GM23248 (cell line): Measurements from ENCODE around the gene TRAPPC5. TPM values are rescaled to one million over a fixed set of nuclear protein-coding genes. Genes with fewer than 3 reads are reported as not detected.
A peak's percentile ranks its signal among the peaks of the same experiment; 100 is the strongest.

Experiments used
- DNase-seq: peaks from one replicate; pipeline ENCODE4 v3.0.0-alpha.2; 2015
- H2AFZ ChIP-seq: fragments of 200-600 bp; sonication (generic); 2 replicates; pipeline ENCODE4 v1.6.1; 2016; ENCODE audit warnings: antibody characterized with exemption
- H3F3A ChIP-seq: fragments of 200-600 bp; sonication (generic); 2 replicates; pipeline ENCODE4 v1.6.1; 2016; ENCODE audit warnings: mild to moderate bottlenecking, antibody characterized with exemption, mixed run types; ENCODE audit not compliant: insufficient read depth
- H3K27ac ChIP-seq: fragments of 200-600 bp; sonication (generic); 2 replicates; pipeline ENCODE4 v1.5.1; 2016; ENCODE audit warnings: mild to moderate bottlenecking
- H3K27me3 ChIP-seq: fragments of 200-600 bp; sonication (generic); replicated peaks from 2 replicates; pipeline ENCODE4 v1.6.1; 2016; ENCODE audit warnings: mild to moderate bottlenecking; ENCODE audit not compliant: insufficient read depth
- H3K36me3 ChIP-seq: fragments of 200-600 bp; sonication (generic); 2 replicates; pipeline ENCODE4 v1.6.1; 2016; ENCODE audit warnings: low read depth, mild to moderate bottlenecking
- H3K4me1 ChIP-seq: fragments of 200-600 bp; sonication (generic); 2 replicates; pipeline ENCODE4 v1.6.1; 2016; ENCODE audit warnings: mild to moderate bottlenecking; ENCODE audit not compliant: insufficient read depth
- H3K4me2 ChIP-seq: fragments of 200-600 bp; sonication (generic); one replicate; pipeline ENCODE4 v1.6.1; 2016; ENCODE audit warnings: mild to moderate bottlenecking; ENCODE audit not compliant: unreplicated experiment
- H3K4me3 ChIP-seq: fragments of 200-600 bp; sonication (generic); 2 replicates; pipeline ENCODE4 v1.5.1; 2016; ENCODE audit warnings: mild to moderate bottlenecking
- H3K79me2 ChIP-seq: fragments of 200-600 bp; sonication (generic); 2 replicates; pipeline ENCODE4 v1.6.1; 2016; ENCODE audit warnings: mild to moderate bottlenecking; ENCODE audit not compliant: insufficient read depth
- H3K9ac ChIP-seq: fragments of 200-600 bp; sonication (generic); 2 replicates; pipeline ENCODE4 v1.6.1; 2016; ENCODE audit warnings: mild to moderate bottlenecking
- H3K9me2 ChIP-seq: fragments of 200-600 bp; sonication (generic); 2 replicates; pipeline ENCODE4 v1.6.1; 2016; ENCODE audit warnings: mixed run types, mild to moderate bottlenecking, moderate library complexity; ENCODE audit not compliant: insufficient read depth
- H3K9me3 ChIP-seq: fragments of 200-600 bp; sonication (generic); one replicate; pipeline ENCODE4 v1.6.1; 2017; ENCODE audit warnings: low read depth
- H4K20me1 ChIP-seq: fragments of 200-600 bp; sonication (generic); 2 replicates; pipeline ENCODE4 v1.6.0; 2016; ENCODE audit not compliant: insufficient read depth
- EZH2 ChIP-seq: fragments of 200-600 bp; sonication (generic); IDR thresholded peaks from 2 replicates; pipeline ENCODE4 v1.6.1; 2018; ENCODE audit warnings: antibody characterized with exemption, mild to moderate bottlenecking; ENCODE audit not compliant: insufficient read depth, poor library complexity, severe bottlenecking
- EZH2phosphoT487 ChIP-seq: fragments of 200-600 bp; sonication (generic); IDR thresholded peaks from 2 replicates; pipeline ENCODE4 v1.6.1; 2018; ENCODE audit warnings: antibody characterized with exemption, moderate library complexity, mild to moderate bottlenecking, low read depth; ENCODE audit not compliant: insufficient read depth
- WGBS, 2 experiments: methylation state at CpG; one replicate each; pipeline ENCODE4 v1.1.6; 2015 to 2017; ENCODE audit warnings: low lambda C conversion rate in 2 of 2, low coverage in 1 of 2; ENCODE audit errors: missing lambda C conversion rate in 2 of 2; 5-methylcytosine and 5-hydroxymethylcytosine counted together
- in situ Hi-C: fragments of 300-500 bp; cut with MboI; formaldehyde crosslinking; loops from 2 replicates; pipeline ENCODE4 v1.15.0; 2020
- polyA plus RNA-seq: library from polyadenylated mRNA; unstranded; fragments of >200 nt; fragmentation: Nextera tagmentation; extraction: Ambion mirVana; gene quantifications from 2 replicates; pipeline ENCODE4 v1.2.1, GENCODE V29; 2016
- total RNA-seq: library from RNA; depleted of rRNA; stranded (reverse); fragments of >200 nt; shearing (Covaris generic); gene quantifications from 2 replicates; pipeline ENCODE4 v1.2.3, GENCODE V29; 2014

TRAPPC5 gene
- total and polyA plus RNA-seq, 2 experiments from 2014 or later = 68.1 to 207 TPM

DNA sequence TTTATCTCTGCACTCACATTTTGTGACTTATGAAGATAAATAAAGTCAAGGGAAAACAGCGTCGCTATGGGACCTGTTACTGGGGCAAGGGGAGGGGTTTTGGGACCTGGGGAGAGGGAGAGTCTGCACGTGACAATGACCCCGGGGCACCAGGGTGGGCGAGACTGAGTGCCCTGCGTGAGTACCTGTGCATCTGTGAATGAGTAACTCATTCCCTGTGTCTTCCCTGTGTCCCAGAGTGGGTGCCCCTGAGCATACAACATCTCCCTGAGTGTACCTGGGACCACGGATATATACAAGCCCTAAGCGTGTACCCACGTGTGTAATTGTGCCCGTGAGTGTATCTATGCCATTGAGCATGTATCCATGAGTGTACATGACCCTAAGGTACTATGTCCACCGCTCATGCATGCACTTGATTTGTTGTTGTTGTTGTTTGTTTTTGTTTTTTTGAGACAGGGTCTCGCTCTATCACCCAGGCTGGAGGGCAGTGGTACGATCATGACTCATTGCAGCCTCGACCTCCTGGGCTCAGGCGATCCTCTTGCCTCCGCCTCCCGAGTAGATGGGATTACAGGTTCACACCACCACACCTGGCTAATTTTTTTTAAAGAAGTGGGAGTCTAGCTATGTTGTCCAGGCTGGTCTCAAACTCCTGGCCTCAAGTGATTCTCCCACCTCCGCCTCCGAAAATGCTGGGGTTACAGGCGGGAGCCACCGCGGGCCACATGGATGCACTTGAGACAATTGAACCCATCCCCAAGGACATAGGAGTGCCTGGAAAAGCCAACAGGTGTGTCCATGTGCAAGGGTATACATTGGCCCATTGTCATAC, 645 bp upstream of the TRAPPC5 start:
- H3K9ac ChIP-seq = peak overlapping the region; percentile 36; the same call in 1 of the 2 replicates
- no peaks in the 10 kb centered on the region for H3K9me3 ChIP-seq
- no peaks in the 10 kb centered on the region for H3F3A ChIP-seq
- peaks cover 11% of the 10 kb centered on the region; the same call in 1 of the 2 replicates for H3K27me3 ChIP-seq
- WGBS, 2 experiments = 42 to 47% methylated on average over 21 to 22 of the region's 22 CpGs
- 0 out of 2 replicates have a peak, but pooled peaks cover 3% of the 10 kb centered on the region for H3K36me3 ChIP-seq
- no peak for DNase-seq
- H3K79me2 ChIP-seq = peaks cover 18% of the 10 kb centered on the region
- peak overlapping the region; percentile 99 for H3K4me2 ChIP-seq
- in situ Hi-C loops = loop anchor here (10.0 kb wide), 1 partner anchor 115 kb away; no protein-coding TSS in a partner anchor
- H2AFZ ChIP-seq = peak overlapping the region; percentile 93
- H3K9me2 ChIP-seq = no peaks in the 10 kb centered on the region
- TF ChIP-seq EZH2phosphoT487 (no peak), EZH2 (no peak)
- H3K4me1 ChIP-seq = no peaks in the 10 kb centered on the region
- H3K4me3 ChIP-seq = peak overlapping the region; percentile 83
- no peak overlapping the region for H3K27ac ChIP-seq
- H4K20me1 ChIP-seq = no peaks in the 10 kb centered on the region

DNA sequence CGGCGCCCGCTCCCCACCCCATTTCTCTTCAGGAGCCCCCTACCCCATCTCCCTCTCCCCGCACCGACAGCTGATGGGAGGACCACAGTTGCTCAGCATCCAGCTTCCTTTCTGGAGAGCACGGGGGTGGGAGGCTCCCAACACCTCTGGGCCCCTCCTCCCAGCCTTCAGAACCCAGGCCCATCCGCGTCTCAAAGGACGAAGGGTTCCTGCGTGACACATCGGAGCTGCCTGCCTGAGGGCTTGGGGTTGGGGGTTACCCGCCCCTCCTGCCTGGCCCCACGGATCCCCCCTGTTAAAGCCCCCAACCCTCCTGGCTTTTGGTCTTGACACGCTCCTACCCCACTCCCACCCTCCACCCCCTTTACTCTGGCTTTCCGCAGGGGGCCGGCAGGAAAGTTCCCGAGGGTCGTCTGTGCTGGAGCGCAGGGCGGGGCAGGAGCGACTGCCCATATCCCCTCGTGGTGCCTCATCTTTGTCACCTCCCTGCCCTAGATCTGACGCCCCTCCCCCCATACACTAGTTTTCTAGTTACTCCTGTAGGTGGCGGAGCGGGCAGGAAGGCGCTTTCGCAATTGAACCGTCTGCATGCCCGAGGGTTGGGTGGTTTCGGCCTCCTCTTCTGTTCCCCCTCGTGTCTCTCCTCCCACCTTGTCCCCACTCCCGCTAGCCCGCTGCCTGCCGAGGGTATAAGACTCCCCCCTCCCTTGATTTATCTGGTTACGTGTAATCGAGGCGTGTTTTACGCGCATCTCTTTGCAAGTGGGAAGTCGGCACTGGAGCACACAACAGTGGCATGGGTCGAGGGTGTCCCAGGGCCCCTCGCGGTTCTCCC, 924 bp downstream of the TRAPPC5 start:
- Histone ChIP-seq H3K4me1 (no peaks in the 10 kb centered on the region), H4K20me1 (no peaks in the 10 kb centered on the region), H3K9me3 (no peaks in the 10 kb centered on the region), H3K4me2 (peak overlapping the region; percentile 99), H3K27ac (peak overlapping the region; percentile 7; the same call in 1 of the 2 replicates), H3K36me3 (0 out of 2 replicates have a peak, but pooled peaks cover 3% of the 10 kb centered on the region), H2AFZ (peak overlapping the region; percentile 93), H3K79me2 (peaks cover 18% of the 10 kb centered on the region), H3K9me2 (no peaks in the 10 kb centered on the region), H3K27me3 (peaks cover 5% of the 10 kb centered on the region; the same call in 1 of the 2 replicates), H3K4me3 (peak overlapping the region; percentile 83), H3F3A (no peaks in the 10 kb centered on the region), H3K9ac (peak overlapping the region; percentile 90)
- DNase-seq = peak; percentile 95
- in situ Hi-C loops = no loop called here
- TF ChIP-seq EZH2phosphoT487 (no peak), EZH2 (no peak)
- 3 to 5% methylated on average over 27 to 43 of the region's 43 CpGs for WGBS, 2 experiments

DNA sequence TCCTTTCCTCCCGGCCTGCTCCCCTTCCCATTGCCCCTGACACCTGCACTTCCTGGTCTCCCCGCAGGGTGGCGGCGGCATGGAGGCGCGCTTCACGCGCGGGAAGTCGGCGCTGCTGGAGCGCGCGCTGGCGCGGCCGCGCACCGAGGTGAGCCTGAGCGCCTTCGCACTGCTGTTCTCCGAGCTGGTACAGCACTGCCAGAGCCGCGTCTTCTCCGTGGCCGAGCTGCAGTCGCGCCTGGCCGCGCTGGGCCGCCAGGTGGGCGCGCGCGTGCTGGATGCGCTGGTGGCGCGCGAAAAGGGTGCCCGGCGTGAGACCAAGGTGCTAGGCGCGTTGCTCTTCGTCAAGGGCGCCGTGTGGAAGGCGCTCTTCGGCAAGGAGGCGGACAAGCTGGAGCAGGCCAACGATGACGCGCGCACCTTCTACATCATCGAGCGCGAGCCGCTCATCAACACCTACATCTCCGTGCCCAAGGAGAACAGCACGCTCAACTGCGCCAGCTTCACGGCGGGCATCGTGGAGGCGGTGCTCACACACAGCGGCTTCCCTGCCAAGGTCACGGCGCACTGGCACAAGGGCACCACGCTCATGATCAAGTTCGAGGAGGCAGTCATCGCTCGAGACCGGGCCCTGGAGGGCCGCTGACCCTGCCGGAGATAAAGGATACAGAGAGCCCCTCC, 1.7 kb downstream of the TRAPPC5 start:
- Histone ChIP-seq H3K9ac (peak overlapping the region; percentile 90; the same call in 1 of the 2 replicates), H3K27me3 (peaks cover 5% of the 10 kb centered on the region; the same call in 1 of the 2 replicates), H3K4me1 (no peaks in the 10 kb centered on the region), H3K9me3 (no peaks in the 10 kb centered on the region), H3K27ac (no peak overlapping the region), H3K79me2 (peaks cover 18% of the 10 kb centered on the region), H3K4me2 (peak overlapping the region; percentile 99), H3F3A (no peaks in the 10 kb centered on the region), H3K9me2 (no peaks in the 10 kb centered on the region), H4K20me1 (no peaks in the 10 kb centered on the region), H2AFZ (peak overlapping the region; percentile 93), H3K4me3 (peak overlapping the region; percentile 83), H3K36me3 (0 out of 2 replicates have a peak, but pooled peaks cover 3% of the 10 kb centered on the region)
- in situ Hi-C loops = no loop called here
- DNase-seq = peak; percentile 18
- TF ChIP-seq EZH2 (no peak), EZH2phosphoT487 (no peak)
- WGBS, 2 experiments = 74 to 79% methylated on average over 45 to 74 of the region's 74 CpGs
